ENCODE data around the gene FMO1.
"Not testable (repeated sequence)": the region's sequence is repeated elsewhere in the genome, so short reads cannot be mapped to it uniquely, and the experiment has no call there.

Gene FMO1

GRCh38 chr1:171220581-171221054 is 27.7 kb upstream of the FMO1 start:
- peak overlapping the region; percentile 75 for H3K9ac ChIP-seq (ENCODE audit: low read length)
- WGBS = 3% methylated on average over 8 of the region's 11 CpGs

GRCh38 chr1:171221665-171222591 is 26.4 kb upstream of the FMO1 start:
- Histone ChIP-seq H2AFZ (ENCODE audit: low read depth, low read length) (peak overlapping the region; percentile 15), H2BK15ac (ENCODE audit: low read depth, poor library complexity, severe bottlenecking) (no peak overlapping the region), H3K4ac (ENCODE audit: low read depth in 1 of 2, low read length in 2 of 2) (no peak overlapping the region), H2BK12ac (ENCODE audit: low read length in 2 of 2) (peak overlapping the region in 1 of 2 experiments; percentile 75), H2AK5ac (ENCODE audit: low read length, severe bottlenecking) (no peak overlapping the region), H4K91ac (ENCODE audit: low read length) (no peak overlapping the region), H2BK5ac (ENCODE audit: low read depth, low read length, poor library complexity, severe bottlenecking) (no peak overlapping the region), H4K8ac (ENCODE audit: low read length) (no peak overlapping the region), H3K18ac (ENCODE audit: low read depth in 1 of 2, low read length in 2 of 2) (peak overlapping the region; percentile 28 to 40), H3K4me1 (ENCODE audit: control insufficient read depth, insufficient read depth, low read depth, low read length) (peaks cover 10% of the 10 kb centered on the region), H2BK120ac (ENCODE audit: low read depth, low read length) (no peak overlapping the region), H3K27me3 (ENCODE audit: control insufficient read depth in 1 of 2, insufficient read depth in 1 of 2, low read length in 2 of 2) (no peaks in the 10 kb centered on the region), H3K9ac (ENCODE audit: low read length) (no peak overlapping the region), H3K4me3 (ENCODE audit: insufficient read depth in 1 of 2, low read depth in 1 of 2, low read length in 2 of 2) (no peak overlapping the region), H3K4me2 (ENCODE audit: low read length, poor library complexity, severe bottlenecking) (no peak overlapping the region), H3K9me3 (ENCODE audit: control insufficient read depth, low read length) (no peaks in the 10 kb centered on the region), H3K23ac (ENCODE audit: low read length in 2 of 2) (no peak overlapping the region), H3K79me1 (replicated peaks; ENCODE audit: low read length, poor library complexity, severe bottlenecking) (no peaks in the 10 kb centered on the region), H3K36me3 (ENCODE audit: control insufficient read depth in 1 of 2, insufficient read depth in 2 of 2, low read depth in 1 of 2, low read length in 2 of 2) (no peaks in the 10 kb centered on the region), H3K14ac (ENCODE audit: low read length in 2 of 2) (no peak overlapping the region), H3K27ac (ENCODE audit: low read length, poor library complexity, severe bottlenecking) (peak overlapping the region; percentile 15)
- 81% methylated on average over 5 of the region's 5 CpGs for WGBS
- peak; percentile 53 for DNase-seq

More at GRCh38 chr1:171220581-171221054, 27.7 kb upstream of the FMO1 start:
- Histone ChIP-seq H2BK120ac (ENCODE audit: low read depth, low read length) (peak overlapping the region; percentile 29), H3K79me1 (replicated peaks; ENCODE audit: low read length, poor library complexity, severe bottlenecking) (no peaks in the 10 kb centered on the region), H4K8ac (ENCODE audit: low read length) (no peak overlapping the region), H3K14ac (ENCODE audit: low read length in 2 of 2) (peak overlapping the region in 1 of 2 experiments; percentile 55), H2BK15ac (ENCODE audit: low read depth, poor library complexity, severe bottlenecking) (no peak overlapping the region), H3K4me2 (ENCODE audit: low read length, poor library complexity, severe bottlenecking) (peak overlapping the region; percentile 33), H3K4ac (ENCODE audit: low read depth in 1 of 2, low read length in 2 of 2) (peak overlapping the region in 1 of 2 experiments; percentile 26), H3K27me3 (ENCODE audit: control insufficient read depth in 1 of 2, insufficient read depth in 1 of 2, low read length in 2 of 2) (no peaks in the 10 kb centered on the region), H3K23ac (ENCODE audit: low read length in 2 of 2) (no peak overlapping the region), H2BK12ac (ENCODE audit: low read length in 2 of 2) (peak overlapping the region in 1 of 2 experiments; percentile 54), H2BK5ac (ENCODE audit: low read depth, low read length, poor library complexity, severe bottlenecking) (peak overlapping the region; percentile 70), H4K91ac (ENCODE audit: low read length) (peak overlapping the region; percentile 18), H3K18ac (ENCODE audit: low read depth in 1 of 2, low read length in 2 of 2) (peak overlapping the region in 1 of 2 experiments; percentile 82), H3K9me3 (ENCODE audit: control insufficient read depth, low read length) (no peaks in the 10 kb centered on the region), H3K27ac (ENCODE audit: low read length, poor library complexity, severe bottlenecking) (peak overlapping the region; percentile 83), H3K4me3 (ENCODE audit: insufficient read depth in 1 of 2, low read depth in 1 of 2, low read length in 2 of 2) (peak overlapping the region in 1 of 2 experiments; percentile 58), H3K4me1 (ENCODE audit: control insufficient read depth, insufficient read depth, low read depth, low read length) (peaks cover 10% of the 10 kb centered on the region), H2AFZ (ENCODE audit: low read depth, low read length) (no peak overlapping the region), H3K36me3 (ENCODE audit: control insufficient read depth in 1 of 2, insufficient read depth in 2 of 2, low read depth in 1 of 2, low read length in 2 of 2) (no peaks in the 10 kb centered on the region), H2AK5ac (ENCODE audit: low read length, severe bottlenecking) (no peak overlapping the region)
- peak; percentile 53 for DNase-seq

GRCh38 chr1:171222936-171223335 is 25.4 kb upstream of the FMO1 start:
- Histone ChIP-seq H3K23ac (ENCODE audit: low read length in 2 of 2) (no peak overlapping the region), H2AK5ac (ENCODE audit: low read length, severe bottlenecking) (no peak overlapping the region), H4K8ac (ENCODE audit: low read length) (no peak overlapping the region), H2BK15ac (ENCODE audit: low read depth, poor library complexity, severe bottlenecking) (no peak overlapping the region), H3K4me3 (ENCODE audit: insufficient read depth in 1 of 2, low read depth in 1 of 2, low read length in 2 of 2) (no peak overlapping the region), H3K79me1 (replicated peaks; ENCODE audit: low read length, poor library complexity, severe bottlenecking) (no peaks in the 10 kb centered on the region), H3K4me2 (ENCODE audit: low read length, poor library complexity, severe bottlenecking) (no peak overlapping the region), H2BK12ac (ENCODE audit: low read length in 2 of 2) (no peak overlapping the region), H3K27me3 (ENCODE audit: control insufficient read depth in 1 of 2, insufficient read depth in 1 of 2, low read length in 2 of 2) (no peaks in the 10 kb centered on the region), H3K36me3 (ENCODE audit: control insufficient read depth in 1 of 2, insufficient read depth in 2 of 2, low read depth in 1 of 2, low read length in 2 of 2) (no peaks in the 10 kb centered on the region), H3K14ac (ENCODE audit: low read length in 2 of 2) (no peak overlapping the region), H2BK5ac (ENCODE audit: low read depth, low read length, poor library complexity, severe bottlenecking) (no peak overlapping the region), H2BK120ac (ENCODE audit: low read depth, low read length) (no peak overlapping the region), H3K27ac (ENCODE audit: low read length, poor library complexity, severe bottlenecking) (no peak overlapping the region), H3K4me1 (ENCODE audit: control insufficient read depth, insufficient read depth, low read depth, low read length) (peaks cover 10% of the 10 kb centered on the region), H3K18ac (ENCODE audit: low read depth in 1 of 2, low read length in 2 of 2) (no peak overlapping the region), H4K91ac (ENCODE audit: low read length) (no peak overlapping the region), H3K9ac (ENCODE audit: low read length) (no peak overlapping the region), H2AFZ (ENCODE audit: low read depth, low read length) (no peak overlapping the region), H3K9me3 (ENCODE audit: control insufficient read depth, low read length) (no peaks in the 10 kb centered on the region), H3K4ac (ENCODE audit: low read depth in 1 of 2, low read length in 2 of 2) (no peak overlapping the region)
- no peak for DNase-seq
- WGBS = 71% methylated on average over 5 of the region's 5 CpGs

- H3K4ac ChIP-seq (ENCODE audit: low read depth in 1 of 2, low read length in 2 of 2); H3K9ac ChIP-seq (ENCODE audit: low read length); H3K18ac ChIP-seq (ENCODE audit: low read depth in 1 of 2, low read length in 2 of 2); H3K27ac ChIP-seq (ENCODE audit: low read length, poor library complexity, severe bottlenecking); H4K8ac ChIP-seq (ENCODE audit: low read length); H3K4me1 ChIP-seq (ENCODE audit: control insufficient read depth, insufficient read depth, low read depth, low read length); H3K9me3 ChIP-seq (ENCODE audit: control insufficient read depth, low read length); H2BK12ac ChIP-seq (ENCODE audit: low read length in 2 of 2); H2AK5ac ChIP-seq (ENCODE audit: low read length, severe bottlenecking); H4K91ac ChIP-seq (ENCODE audit: low read length); H3K4me3 ChIP-seq (ENCODE audit: insufficient read depth in 1 of 2, low read depth in 1 of 2, low read length in 2 of 2); H3K14ac ChIP-seq (ENCODE audit: low read length in 2 of 2); DNase-seq; H3K79me1 ChIP-seq (replicated peaks; ENCODE audit: low read length, poor library complexity, severe bottlenecking); H2BK15ac ChIP-seq (ENCODE audit: low read depth, poor library complexity, severe bottlenecking); H2AFZ ChIP-seq (ENCODE audit: low read depth, low read length); H2BK5ac ChIP-seq (ENCODE audit: low read depth, low read length, poor library complexity, severe bottlenecking); H3K36me3 ChIP-seq (ENCODE audit: control insufficient read depth in 1 of 2, insufficient read depth in 2 of 2, low read depth in 1 of 2, low read length in 2 of 2); H3K27me3 ChIP-seq (ENCODE audit: control insufficient read depth in 1 of 2, insufficient read depth in 1 of 2, low read length in 2 of 2); H3K4me2 ChIP-seq (ENCODE audit: low read length, poor library complexity, severe bottlenecking); H2BK120ac ChIP-seq (ENCODE audit: low read depth, low read length); H3K23ac ChIP-seq (ENCODE audit: low read length in 2 of 2): not testable (repeated sequence)
- 79% methylated on average over 4 of the region's 4 CpGs for WGBS
Measured at GRCh38 chr1:171224257-171224656, 24.0 kb upstream of the FMO1 start.
